K562 (cell line): ENCODE data around the gene RACK1. TPM values are rescaled to one million over a fixed set of nuclear protein-coding genes. Genes with fewer than 3 reads are reported as not detected.

ENCODE experiments used
- ARID3A ChIP-seq: IDR thresholded peaks from 2 replicates; pipeline ENCODE4 v1.6.1; 2012; ENCODE audit warnings: low read depth, low read length, improper control_type of control experiment, borderline replicate concordance
- MBD1 ChIP-seq: fragments of 250-450 bp; sonication (Bioruptor Pico); IDR thresholded peaks from 2 replicates; pipeline ENCODE4 v1.8.0; 2022; ENCODE audit warnings: inconsistent platforms
- NCOA2 ChIP-seq, 2 experiments: fragments of 450-650 bp; IDR thresholded peaks; 2 replicates each; pipeline ENCODE4 v1.6.1; 2018; ENCODE audit warnings: mild to moderate bottlenecking in 2 of 2, moderate library complexity in 1 of 2; ENCODE audit not compliant: partially characterized antibody in 2 of 2
- ZNF174 ChIP-seq: fragments of 250-450 bp; sonication (Bioruptor Pico); IDR thresholded peaks from 2 replicates; pipeline ENCODE4 v1.4.0; 2020; ENCODE audit warnings: mild to moderate bottlenecking
- ZNF280B ChIP-seq: fragments of 250-450 bp; sonication (Bioruptor Pico); IDR thresholded peaks from 2 replicates; pipeline ENCODE4 v1.5.1; 2021; ENCODE audit warnings: mild to moderate bottlenecking
- polyA plus RNA-seq, 8 experiments: library from polyadenylated mRNA; depleted of rRNA in 4 of 8; stranded (reverse) in 5 of 8; unstranded in 3 of 8; fragments of >200 nt; fragmentation: Nextera tagmentation in 2 of 8; fragmentation: Illumina TruSeq in 1 of 8; extraction: Ambion mirVana in 2 of 8; extraction: Trizol in 1 of 8; gene quantifications; 2 replicates each; pipeline versions ENCODE4 v1.2.1 to v1.2.3, GENCODE V29; 2011 to 2014; ENCODE audit warnings: inconsistent platforms in 1 of 8, missing spikeins in 1 of 8
- total RNA-seq, 7 experiments: library from RNA; depleted of rRNA in 6 of 7; stranded (reverse); fragments of >200 nt in 6 of 7; fragmentation: Illumina TruSeq in 2 of 7; extraction: Trizol in 2 of 7; gene quantifications; 2 replicates each; pipeline versions ENCODE4 v1.2.1 to v1.2.3, GENCODE V29; 2011 to 2021; ENCODE audit warnings: low replicate concordance in 1 of 7

RACK1 gene
- total and polyA plus RNA-seq, 9 of the 15 experiments (the other 6 are each of a cell fraction or from before 2014, with no cell fraction given), result 2,303 to 5,311 (median 3,833) TPM

GRCh38 chr5:181229996-181230395 lies 13.7 kb downstream of the RACK1 start (continued):
- TF ChIP-seq MBD1 (no peak), NCOA2 (IDR thresholded peaks at IDR 0.05; ENCODE audit: partially characterized antibody in 2 of 2) (no peak), ARID3A (no peak), ZNF280B (CRISPR knock-in tag) (no peak), ZNF174 (CRISPR knock-in tag) (no peak)
